GM19238 (cell line): Measurements from ENCODE around the gene FDXR.

Source experiments
- DNase-seq: peaks from one replicate; pipeline ENCODE4 v3.0.0; 2011; ENCODE audit warnings: low spot score; ENCODE audit not compliant: insufficient read length

The FDXR gene

GRCh38 chr17:74900208-74900607 lies 27.4 kb upstream of the FDXR start:
- DNase-seq, result no peak

GRCh38 chr17:74898376-74898946 lies 25.7 kb upstream of the FDXR start:
- DNase-seq, result no peak

- no peak for DNase-seq
Observed at GRCh38 chr17:74893936-74894671, 21.3 kb upstream of the FDXR start.

- DNase-seq, result no peak
Observed at GRCh38 chr17:74892974-74893911, 20.4 kb upstream of the FDXR start, which contains the start of gene FADS6. FADS6 (minus strand) TSS chr17:74893633; CDS start chr17:74893595, 38 bp downstream.

GRCh38 chr17:74892013-74892841 lies 19.4 kb upstream of the FDXR start:
- no peak for DNase-seq

GRCh38 chr17:74890554-74890953 lies 17.8 kb upstream of the FDXR start:
- no peak for DNase-seq

- DNase-seq, result no peak
Observed at GRCh38 chr17:74888469-74888868, 15.7 kb upstream of the FDXR start.

GRCh38 chr17:74883241-74883745 lies 10.5 kb upstream of the FDXR start:
- no peak for DNase-seq

- DNase-seq, result no peak
Observed at GRCh38 chr17:74882517-74883240, 9.9 kb upstream of the FDXR start.

GRCh38 chr17:74881073-74881472 lies 8.3 kb upstream of the FDXR start:
- DNase-seq, result no peak

- no peak for DNase-seq
Observed at GRCh38 chr17:74879308-74879707, 6.5 kb upstream of the FDXR start.

GRCh38 chr17:74878658-74879057 lies 5.9 kb upstream of the FDXR start:
- DNase-seq, result no peak

- DNase-seq, result no peak
Observed at GRCh38 chr17:74877592-74878548, 5.1 kb upstream of the FDXR start.

- DNase-seq, result no peak
Observed at GRCh38 chr17:74875977-74876593, 3.3 kb upstream of the FDXR start.

GRCh38 chr17:74875155-74875976 lies 2.6 kb upstream of the FDXR start:
- no peak for DNase-seq

- DNase-seq, result no peak
Observed at GRCh38 chr17:74874615-74875037, 1.8 kb upstream of the FDXR start.

GRCh38 chr17:74873874-74874614 lies 1.2 kb upstream of the FDXR start:
- DNase-seq, result no peak
